Measurements from ENCODE around the gene MT1M.

Gene MT1M

DNA sequence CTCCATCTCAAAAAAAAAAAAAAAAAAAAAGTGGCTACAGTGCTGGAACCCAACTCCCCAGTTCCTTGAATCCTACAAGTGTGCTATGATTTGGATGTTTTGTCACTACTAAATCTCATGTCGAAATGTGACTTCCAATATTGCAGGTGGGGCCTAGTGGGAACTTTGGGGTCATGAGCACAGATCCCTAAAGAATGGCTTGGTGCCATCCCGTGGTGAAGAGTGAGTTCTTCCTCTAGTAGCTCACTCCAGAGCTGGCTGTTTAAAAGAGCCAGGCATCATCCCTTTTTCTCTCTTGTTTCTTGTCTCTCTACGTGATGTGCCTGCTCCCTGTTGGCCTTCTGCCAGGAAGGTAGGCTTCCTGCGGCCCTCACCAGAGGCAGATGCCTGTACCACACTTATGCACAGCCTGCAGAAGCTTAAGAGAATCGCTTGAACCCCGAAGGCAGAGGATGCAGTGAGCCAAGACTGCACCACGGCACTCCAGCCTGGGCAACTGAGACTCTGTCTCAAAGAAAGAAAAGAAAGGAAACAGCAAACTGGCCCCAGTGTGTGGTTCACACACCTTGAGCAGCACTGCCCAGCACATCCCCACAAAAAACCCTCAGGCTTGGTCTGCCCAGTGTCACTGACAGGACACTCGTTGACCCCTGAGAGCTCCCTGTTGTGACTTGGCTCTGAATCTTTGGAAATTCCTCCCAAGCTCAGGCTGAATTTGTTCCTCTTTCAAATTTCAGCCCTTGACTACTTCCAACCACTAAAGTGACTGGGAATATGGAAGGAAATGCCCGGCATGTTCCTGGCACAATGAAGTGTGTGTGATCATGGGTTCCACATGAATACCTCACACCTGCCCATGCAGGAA lies 3.7 kb upstream of the MT1M start:
- DNase-seq (ENCODE audit: low read depth): no peak
- no peak overlapping the region for H3K4me3 ChIP-seq (ENCODE audit: low read depth, low read length)
- TF ChIP-seq CTCF (IDR thresholded peaks at IDR 0.05; ENCODE audit: insufficient read depth, low read depth, low read length, missing control alignments): no peak

GRCh38 chr16:56629531-56629930 lies 2.9 kb upstream of the MT1M start:
- H3K4me3 ChIP-seq (ENCODE audit: low read depth, low read length): no peak overlapping the region
- no peak for DNase-seq (ENCODE audit: low read depth)
- no peak for TF ChIP-seq CTCF (IDR thresholded peaks at IDR 0.05; ENCODE audit: insufficient read depth, low read depth, low read length, missing control alignments)

DNA sequence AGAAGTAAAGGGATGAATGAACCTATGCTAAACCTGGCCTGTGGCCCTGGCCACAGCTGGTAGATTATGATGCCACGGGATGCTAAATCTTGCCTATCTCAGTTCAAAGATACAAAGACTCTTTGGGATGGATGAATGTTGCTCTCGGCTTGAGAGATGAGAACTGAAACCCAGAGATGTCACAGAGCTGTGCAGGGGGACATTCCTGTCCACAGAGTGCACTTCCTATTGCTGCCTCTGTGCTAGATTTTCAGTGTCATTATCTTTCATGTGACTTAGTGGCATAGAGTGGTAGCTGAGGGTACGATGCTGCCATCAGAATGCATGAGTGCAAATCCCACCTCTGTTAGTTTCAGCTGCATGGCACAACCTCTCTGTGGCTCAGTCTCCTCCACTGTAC lies 2.3 kb upstream of the MT1M start:
- DNase-seq (ENCODE audit: low read depth): peak; percentile 66
- no peak overlapping the region for H3K4me3 ChIP-seq (ENCODE audit: low read depth, low read length)
- TF ChIP-seq CTCF (IDR thresholded peaks at IDR 0.05; ENCODE audit: insufficient read depth, low read depth, low read length, missing control alignments): no peak

- TF ChIP-seq CTCF (IDR thresholded peaks at IDR 0.05; ENCODE audit: insufficient read depth, low read depth, low read length, missing control alignments): no peak
- DNase-seq (ENCODE audit: low read depth): no peak
- no peak overlapping the region for H3K4me3 ChIP-seq (ENCODE audit: low read depth, low read length)
Observed at GRCh38 chr16:56631197-56631596, 1.3 kb upstream of the MT1M start.

GRCh38 chr16:56631832-56632155 lies 665 bp upstream of the MT1M start:
- no peak overlapping the region for H3K4me3 ChIP-seq (ENCODE audit: low read depth, low read length)
- DNase-seq (ENCODE audit: low read depth): no peak
- TF ChIP-seq CTCF (IDR thresholded peaks at IDR 0.05; ENCODE audit: insufficient read depth, low read depth, low read length, missing control alignments): no peak

- TF ChIP-seq CTCF (IDR thresholded peaks at IDR 0.05; ENCODE audit: insufficient read depth, low read depth, low read length, missing control alignments): no peak
- no peak overlapping the region for H3K4me3 ChIP-seq (ENCODE audit: low read depth, low read length)
- DNase-seq (ENCODE audit: low read depth): no peak
Observed at GRCh38 chr16:56632848-56633365, 448 bp downstream of the MT1M start.

DNA sequence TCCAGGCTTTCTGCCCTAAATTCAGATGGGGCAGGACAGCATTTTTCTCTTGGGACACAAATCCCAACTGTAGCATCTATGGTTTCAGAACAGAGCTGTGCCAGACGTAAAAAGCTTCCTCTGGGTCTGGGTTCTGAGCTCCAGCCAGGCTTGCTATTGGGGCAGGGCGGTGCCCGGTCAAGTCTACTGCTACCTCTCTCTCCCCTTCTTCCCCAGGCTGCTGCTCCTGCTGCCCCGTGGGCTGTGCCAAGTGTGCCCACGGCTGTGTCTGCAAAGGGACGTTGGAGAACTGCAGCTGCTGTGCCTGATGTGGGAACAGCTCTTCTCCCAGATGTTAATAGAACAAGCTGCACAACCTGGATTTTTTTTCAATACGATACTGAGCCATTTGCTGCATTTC lies 1.1 kb downstream of the MT1M start:
- DNase-seq (ENCODE audit: low read depth): no peak
- TF ChIP-seq CTCF (IDR thresholded peaks at IDR 0.05; ENCODE audit: insufficient read depth, low read depth, low read length, missing control alignments): no peak

More for the DNA sequence above, 1.1 kb downstream of the MT1M start:
- H3K4me3 ChIP-seq (ENCODE audit: low read depth, low read length): no peak overlapping the region

All from GM12865 (cell line).